Eye (tissue), 1 donor: ENCODE data around the gene ADPRHL1.
A peak's percentile ranks its signal among the peaks of the same experiment; 100 is the strongest.
"Not testable (repeated sequence)": the region's sequence is repeated elsewhere in the genome, so short reads cannot be mapped to it uniquely, and the experiment has no call there.

ENCODE experiments used
- DNase-seq: peaks from one replicate; pipeline ENCODE4 v3.0.0-alpha.2; 2015

The ADPRHL1 gene

GRCh38 chr13:113477724-113478123 lies 24.4 kb upstream of the ADPRHL1 start:
- no peak for DNase-seq

- DNase-seq: peak; percentile 75
Observed at GRCh38 chr13:113476811-113477210, 23.5 kb upstream of the ADPRHL1 start.

- DNase-seq: no peak
Observed at GRCh38 chr13:113475911-113476310, 22.6 kb upstream of the ADPRHL1 start.

GRCh38 chr13:113475280-113475679 lies 22.0 kb upstream of the ADPRHL1 start:
- DNase-seq: no peak

- no peak for DNase-seq
Observed at GRCh38 chr13:113474179-113474578, 20.9 kb upstream of the ADPRHL1 start.

GRCh38 chr13:113472355-113473025 lies 19.2 kb upstream of the ADPRHL1 start:
- no peak for DNase-seq

GRCh38 chr13:113471844-113472243 lies 18.6 kb upstream of the ADPRHL1 start:
- no peak for DNase-seq

- DNase-seq: not testable (repeated sequence)
Observed at GRCh38 chr13:113470635-113471163, 17.4 kb upstream of the ADPRHL1 start.

- DNase-seq: peak; percentile 45
Observed at GRCh38 chr13:113470073-113470472, 16.8 kb upstream of the ADPRHL1 start.

GRCh38 chr13:113469582-113469981 lies 16.3 kb upstream of the ADPRHL1 start:
- DNase-seq: no peak

- DNase-seq: peak; percentile 83
Observed at GRCh38 chr13:113468472-113469201, 15.3 kb upstream of the ADPRHL1 start.

GRCh38 chr13:113468029-113468428 lies 14.7 kb upstream of the ADPRHL1 start:
- no peak for DNase-seq

- DNase-seq: no peak
Observed at GRCh38 chr13:113466383-113466782, 13.1 kb upstream of the ADPRHL1 start.

- DNase-seq: no peak
Observed at GRCh38 chr13:113465300-113465699, 12.0 kb upstream of the ADPRHL1 start.

GRCh38 chr13:113464476-113464875 lies 11.2 kb upstream of the ADPRHL1 start:
- DNase-seq: no peak

- no peak for DNase-seq
Observed at GRCh38 chr13:113461022-113461751, 7.9 kb upstream of the ADPRHL1 start.

- DNase-seq: no peak
Observed at GRCh38 chr13:113460599-113460998, 7.3 kb upstream of the ADPRHL1 start.

- no peak for DNase-seq
Observed at GRCh38 chr13:113460064-113460555, 6.8 kb upstream of the ADPRHL1 start.

GRCh38 chr13:113458253-113459065 lies 5.2 kb upstream of the ADPRHL1 start:
- peak; percentile 56 for DNase-seq

- no peak for DNase-seq
Observed at GRCh38 chr13:113457510-113457909, 4.2 kb upstream of the ADPRHL1 start.

- DNase-seq: no peak
Observed at GRCh38 chr13:113456116-113456702, 2.9 kb upstream of the ADPRHL1 start.

GRCh38 chr13:113455384-113455783 lies 2.1 kb upstream of the ADPRHL1 start:
- DNase-seq: no peak
